BJ (cell line): Measurements from ENCODE around the gene CHKA. TPM values are rescaled to one million over a fixed set of nuclear protein-coding genes. Genes with fewer than 3 reads are reported as not detected.

Experiments
- CTCF ChIA-PET: fragments of 350-600 bp; formaldehyde crosslinking; extraction: SDS; loops from one replicate; lab custom pipeline; 2021; ENCODE audit warnings: antibody characterized with exemption, inconsistent platforms; lab: Yijun Ruan, JAX
- POLR2A ChIA-PET: fragments of 300-600 bp; sonication (Branson Sonifier 250); formaldehyde crosslinking; extraction: SDS; loops from one replicate; lab custom pipeline; 2021; ENCODE audit warnings: antibody characterized with exemption; lab: Charles Lee
- DNase-seq: peaks from one replicate; pipeline ENCODE4 v3.0.0-alpha.2; 2011; ENCODE audit warnings: low read depth
- H3K27me3 ChIP-seq: 2 replicates; pipeline ENCODE4 v1.6.0; 2011; ENCODE audit warnings: low read length; ENCODE audit not compliant: control insufficient read depth, insufficient read depth
- H3K36me3 ChIP-seq: 2 replicates; pipeline ENCODE4 v1.5.1; 2011; ENCODE audit warnings: low read length; ENCODE audit not compliant: control insufficient read depth, insufficient read depth
- H3K4me3 ChIP-seq: 2 replicates; pipeline ENCODE4 v1.5.1; 2011; ENCODE audit warnings: low read depth, mild to moderate bottlenecking, control low read depth, low read length
- CTCF ChIP-seq: IDR thresholded peaks from 2 replicates; pipeline ENCODE4 v1.5.1; 2011; ENCODE audit warnings: low read depth, mild to moderate bottlenecking, control low read depth, inconsistent platforms, low read length, moderate library complexity; ENCODE audit not compliant: insufficient read depth
- polyA plus RNA-seq: library from polyadenylated mRNA; depleted of rRNA; stranded (reverse); fragments of >200 nt; gene quantifications from 2 replicates; pipeline ENCODE4 v1.2.3, GENCODE V29; 2011

CHKA gene
- polyA plus RNA-seq, 1 experiment, result 5.9 TPM

GRCh38 chr11:68050371-68050841, 70.8 kb downstream of the CHKA start:
- Histone ChIP-seq H3K36me3 (peaks cover 51% of the 10 kb centered on the region), H3K4me3 (no peak overlapping the region), H3K27me3 (no peaks in the 10 kb centered on the region)
- DNase-seq, result no peak
- no peak for TF ChIP-seq CTCF
- ChIA-PET CTCF (interaction anchor here (0.6 to 1.6 kb wide), 3 partner anchors 12 to 158 kb away, joined by 3 to 4 read pairs (median 3); no protein-coding TSS in a partner anchor), POLR2A (no interaction called here)

- Histone ChIP-seq H3K36me3 (peaks cover 56% of the 10 kb centered on the region), H3K27me3 (no peaks in the 10 kb centered on the region), H3K4me3 (no peak overlapping the region)
- POLR2A ChIA-PET, result no interaction called here
- no peak for DNase-seq
- no peak for TF ChIP-seq CTCF
- CTCF ChIA-PET, result interaction anchor here (1.2 to 1.6 kb wide), 2 partner anchors 12 to 159 kb away, joined by 3 to 4 read pairs; no protein-coding TSS in a partner anchor
These were observed 71.4 kb downstream of the CHKA start for GRCh38 chr11:68049509-68050370.

- H3K36me3 ChIP-seq, result peaks cover 65% of the 10 kb centered on the region
- H3K27me3 ChIP-seq, result no peaks in the 10 kb centered on the region
- CTCF ChIA-PET, result no interaction called here
- no peak for DNase-seq
- POLR2A ChIA-PET, result no interaction called here
- TF ChIP-seq CTCF, result no peak
- H3K4me3 ChIP-seq, result no peak overlapping the region
These were observed 72.3 kb downstream of the CHKA start for GRCh38 chr11:68048681-68049508.

GRCh38 chr11:68047437-68048290, 73.5 kb downstream of the CHKA start:
- no peak for TF ChIP-seq CTCF
- Histone ChIP-seq H3K4me3 (no peak overlapping the region), H3K27me3 (no peaks in the 10 kb centered on the region), H3K36me3 (peaks cover 68% of the 10 kb centered on the region)
- ChIA-PET CTCF (no interaction called here), POLR2A (no interaction called here)
- no peak for DNase-seq
